ENCODE data around the gene MGAT4A. TPM values are rescaled to one million over a fixed set of nuclear protein-coding genes. Genes with fewer than 3 reads are reported as not detected.
A peak's percentile ranks its signal among the peaks of the same experiment; 100 is the strongest.

The MGAT4A gene
- total and polyA plus RNA-seq, 3 donors from 2014 or later: 12.1 to 13.9 (median 13.8) TPM

GRCh38 chr2:98573426-98573825 lies 157.5 kb downstream of the MGAT4A start:
- H3K36me3 ChIP-seq (ENCODE audit: low read depth, missing control alignments): no peaks in the 10 kb centered on the region
- WGBS, 2 donors: 92 to 97% methylated on average over 9 to 13 of the region's 13 CpGs

GRCh38 chr2:98572676-98573075 lies 158.3 kb downstream of the MGAT4A start:
- H3K4me1 ChIP-seq: no peaks in the 10 kb centered on the region
- 76 to 81% methylated on average over 12 to 15 of the region's 15 CpGs for WGBS, 2 donors
- H3K27me3 ChIP-seq: no peaks in the 10 kb centered on the region
- H3K36me3 ChIP-seq (ENCODE audit: low read depth, missing control alignments): no peaks in the 10 kb centered on the region
- no peak overlapping the region for H3K4me3 ChIP-seq
- TF ChIP-seq CTCF (IDR thresholded peaks at IDR 0.05) (no peak), POLR2A (IDR thresholded peaks at IDR 0.05) (no peak)
- H3K27ac ChIP-seq: no peak overlapping the region
- intact Hi-C loops (cut with DNase I; ENCODE audit: low total_unique reads): no loop called here
- DNase-seq: peak; percentile 28
- H3K9me3 ChIP-seq: no peaks in the 10 kb centered on the region

More at GRCh38 chr2:98573426-98573825, 157.5 kb downstream of the MGAT4A start:
- H3K4me3 ChIP-seq: no peak overlapping the region
- DNase-seq: no peak
- intact Hi-C loops (cut with DNase I; ENCODE audit: low total_unique reads): no loop called here
- TF ChIP-seq POLR2A (IDR thresholded peaks at IDR 0.05) (no peak), CTCF (IDR thresholded peaks at IDR 0.05) (no peak)
- no peaks in the 10 kb centered on the region for H3K9me3 ChIP-seq
- H3K27ac ChIP-seq: no peak overlapping the region
- H3K27me3 ChIP-seq: no peaks in the 10 kb centered on the region
- no peaks in the 10 kb centered on the region for H3K4me1 ChIP-seq

GRCh38 chr2:98572211-98572610 lies 158.7 kb downstream of the MGAT4A start:
- H3K36me3 ChIP-seq (ENCODE audit: low read depth, missing control alignments): no peaks in the 10 kb centered on the region
- H3K27me3 ChIP-seq: no peaks in the 10 kb centered on the region
- no peak for TF ChIP-seq CTCF (IDR thresholded peaks at IDR 0.05)
- TF ChIP-seq POLR2A (IDR thresholded peaks at IDR 0.05): no peak
- no peak overlapping the region for H3K27ac ChIP-seq
- 74 to 78% methylated on average over 5 of the region's 5 CpGs for WGBS, 2 donors
- intact Hi-C loops (cut with DNase I; ENCODE audit: low total_unique reads): no loop called here
- no peak for DNase-seq
- H3K4me3 ChIP-seq: no peak overlapping the region
- H3K9me3 ChIP-seq: no peaks in the 10 kb centered on the region
- no peaks in the 10 kb centered on the region for H3K4me1 ChIP-seq

- no peaks in the 10 kb centered on the region for H3K4me1 ChIP-seq
- no peak for DNase-seq
- H3K9me3 ChIP-seq: no peaks in the 10 kb centered on the region
- no peak for TF ChIP-seq CTCF (IDR thresholded peaks at IDR 0.05)
- no peak for TF ChIP-seq POLR2A (IDR thresholded peaks at IDR 0.05)
- H3K36me3 ChIP-seq (ENCODE audit: low read depth, missing control alignments): no peaks in the 10 kb centered on the region
- intact Hi-C loops (cut with DNase I; ENCODE audit: low total_unique reads): no loop called here
- H3K27ac ChIP-seq: no peak overlapping the region
- no peaks in the 10 kb centered on the region for H3K27me3 ChIP-seq
- 72 to 90% methylated on average over 9 of the region's 9 CpGs for WGBS, 2 donors
- H3K4me3 ChIP-seq: no peak overlapping the region
Measured at GRCh38 chr2:98571796-98572195, 159.1 kb downstream of the MGAT4A start.

- intact Hi-C loops (cut with DNase I; ENCODE audit: low total_unique reads): no loop called here
- no peaks in the 10 kb centered on the region for H3K9me3 ChIP-seq
- H3K36me3 ChIP-seq (ENCODE audit: low read depth, missing control alignments): no peaks in the 10 kb centered on the region
- DNase-seq: no peak
- no peak overlapping the region for H3K27ac ChIP-seq
- WGBS, 2 donors: 92 to 93% methylated on average over 11 to 13 of the region's 13 CpGs
- no peaks in the 10 kb centered on the region for H3K27me3 ChIP-seq
- no peak for TF ChIP-seq CTCF (IDR thresholded peaks at IDR 0.05)
- no peak for TF ChIP-seq POLR2A (IDR thresholded peaks at IDR 0.05)
- H3K4me3 ChIP-seq: no peak overlapping the region
- no peaks in the 10 kb centered on the region for H3K4me1 ChIP-seq
Measured at GRCh38 chr2:98571121-98571701, 159.7 kb downstream of the MGAT4A start.

Measured in testis (tissue), 3 donors.